ENCODE data around the gene OPN1SW.

OPN1SW gene

DNA sequence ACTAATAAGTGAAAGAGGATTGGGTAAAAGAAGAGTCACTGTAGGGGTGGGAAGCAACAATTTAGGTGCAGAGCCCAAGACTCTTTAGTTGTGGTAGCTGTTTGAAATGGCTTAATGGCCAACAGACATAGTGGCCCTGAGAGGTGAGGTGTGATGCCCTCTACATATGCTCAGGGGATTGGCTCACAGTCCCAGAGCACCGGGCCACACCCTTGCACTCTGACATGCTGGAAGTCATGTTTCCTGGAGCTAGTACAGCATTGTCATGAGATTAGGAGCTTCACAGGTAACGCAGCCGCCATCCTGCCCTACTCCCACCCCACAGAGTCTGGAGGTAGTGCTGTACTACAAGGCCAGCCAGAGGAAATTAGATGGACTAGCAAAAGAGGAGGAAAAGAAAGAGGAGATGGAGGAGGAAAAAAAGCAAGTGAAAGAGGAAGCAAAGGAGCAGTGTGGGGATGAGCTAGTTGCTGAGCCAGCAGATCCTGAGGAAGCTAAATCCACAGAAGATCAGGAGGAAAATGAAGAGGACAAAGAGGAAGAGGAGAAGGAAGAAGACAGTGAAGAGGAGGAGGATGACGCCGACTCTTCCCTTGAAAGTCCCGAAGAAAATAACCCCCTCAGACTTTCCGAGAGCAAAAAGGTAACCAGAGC is 39.8 kb upstream of the OPN1SW start:
- Histone ChIP-seq H3K27me3 (ENCODE audit: insufficient read depth, low read length, poor library complexity, severe bottlenecking) (no peaks in the 10 kb centered on the region), H3K79me2 (ENCODE audit: insufficient read depth, low read length) (no peaks in the 10 kb centered on the region), H3K4me3 (ENCODE audit: low read length, poor library complexity, severe bottlenecking) (no peak overlapping the region), H4K20me1 (ENCODE audit: insufficient read depth, low read length, poor library complexity, severe bottlenecking) (no peaks in the 10 kb centered on the region), H3K9me3 (ENCODE audit: insufficient read depth, low read depth, low read length) (no peaks in the 10 kb centered on the region), H3K36me3 (ENCODE audit: insufficient read depth, low read length) (peaks cover 8% of the 10 kb centered on the region; the same call in 1 of the 2 replicates), H2AFZ (ENCODE audit: low read length) (no peak overlapping the region), H3F3A (ENCODE audit: low read depth) (no peaks in the 10 kb centered on the region), H3K4me1 (ENCODE audit: insufficient read depth, low read length, poor library complexity, severe bottlenecking) (peaks cover 16% of the 10 kb centered on the region), H3K9me2 (replicated peaks; ENCODE audit: low read depth, low read length) (no peaks in the 10 kb centered on the region), H3K9ac (ENCODE audit: low read depth, low read length, poor library complexity, severe bottlenecking) (no peak overlapping the region), H3K4me2 (ENCODE audit: low read depth, low read length, poor library complexity, severe bottlenecking) (no peak overlapping the region)
- TF ChIP-seq EZH2phosphoT487 (IDR thresholded peaks at IDR 0.05; ENCODE audit: borderline replicate concordance), result no peak
- TF ChIP-seq, protein P1, sequence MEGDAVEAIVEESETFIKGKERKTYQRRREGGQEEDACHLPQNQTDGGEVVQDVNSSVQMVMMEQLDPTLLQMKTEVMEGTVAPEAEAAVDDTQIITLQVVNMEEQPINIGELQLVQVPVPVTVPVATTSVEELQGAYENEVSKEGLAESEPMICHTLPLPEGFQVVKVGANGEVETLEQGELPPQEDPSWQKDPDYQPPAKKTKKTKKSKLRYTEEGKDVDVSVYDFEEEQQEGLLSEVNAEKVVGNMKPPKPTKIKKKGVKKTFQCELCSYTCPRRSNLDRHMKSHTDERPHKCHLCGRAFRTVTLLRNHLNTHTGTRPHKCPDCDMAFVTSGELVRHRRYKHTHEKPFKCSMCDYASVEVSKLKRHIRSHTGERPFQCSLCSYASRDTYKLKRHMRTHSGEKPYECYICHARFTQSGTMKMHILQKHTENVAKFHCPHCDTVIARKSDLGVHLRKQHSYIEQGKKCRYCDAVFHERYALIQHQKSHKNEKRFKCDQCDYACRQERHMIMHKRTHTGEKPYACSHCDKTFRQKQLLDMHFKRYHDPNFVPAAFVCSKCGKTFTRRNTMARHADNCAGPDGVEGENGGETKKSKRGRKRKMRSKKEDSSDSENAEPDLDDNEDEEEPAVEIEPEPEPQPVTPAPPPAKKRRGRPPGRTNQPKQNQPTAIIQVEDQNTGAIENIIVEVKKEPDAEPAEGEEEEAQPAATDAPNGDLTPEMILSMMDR (conservative IDR thresholded peaks at IDR 0.05; ENCODE audit: low read length), result no peak

GRCh38 chr7:128814499-128814898 is 38.9 kb upstream of the OPN1SW start:
- Histone ChIP-seq H3K9me3 (ENCODE audit: insufficient read depth, low read depth, low read length) (no peaks in the 10 kb centered on the region), H3K4me1 (ENCODE audit: insufficient read depth, low read length, poor library complexity, severe bottlenecking) (peaks cover 7% of the 10 kb centered on the region), H3K4me2 (ENCODE audit: low read depth, low read length, poor library complexity, severe bottlenecking) (no peak overlapping the region), H3K4me3 (ENCODE audit: low read length, poor library complexity, severe bottlenecking) (no peak overlapping the region), H3K36me3 (ENCODE audit: insufficient read depth, low read length) (peaks cover 14% of the 10 kb centered on the region; the same call in 1 of the 2 replicates), H4K20me1 (ENCODE audit: insufficient read depth, low read length, poor library complexity, severe bottlenecking) (no peaks in the 10 kb centered on the region), H3K9me2 (replicated peaks; ENCODE audit: low read depth, low read length) (no peaks in the 10 kb centered on the region), H3K9ac (ENCODE audit: low read depth, low read length, poor library complexity, severe bottlenecking) (no peak overlapping the region), H3K79me2 (ENCODE audit: insufficient read depth, low read length) (no peaks in the 10 kb centered on the region), H2AFZ (ENCODE audit: low read length) (no peak overlapping the region), H3F3A (ENCODE audit: low read depth) (no peaks in the 10 kb centered on the region), H3K27me3 (ENCODE audit: insufficient read depth, low read length, poor library complexity, severe bottlenecking) (no peaks in the 10 kb centered on the region)
- no peak for TF ChIP-seq EZH2phosphoT487 (IDR thresholded peaks at IDR 0.05; ENCODE audit: borderline replicate concordance)
- TF ChIP-seq, protein P1 (conservative IDR thresholded peaks at IDR 0.05; ENCODE audit: low read length), result no peak

GRCh38 chr7:128812514-128813168 is 37.0 kb upstream of the OPN1SW start:
- H3K79me2 ChIP-seq (ENCODE audit: insufficient read depth, low read length), result no peaks in the 10 kb centered on the region
- no peaks in the 10 kb centered on the region for H3K4me1 ChIP-seq (ENCODE audit: insufficient read depth, low read length, poor library complexity, severe bottlenecking)
- H4K20me1 ChIP-seq (ENCODE audit: insufficient read depth, low read length, poor library complexity, severe bottlenecking), result no peaks in the 10 kb centered on the region
- no peaks in the 10 kb centered on the region for H3F3A ChIP-seq (ENCODE audit: low read depth)
- H3K27me3 ChIP-seq (ENCODE audit: insufficient read depth, low read length, poor library complexity, severe bottlenecking), result no peaks in the 10 kb centered on the region
- no peak for TF ChIP-seq EZH2phosphoT487 (IDR thresholded peaks at IDR 0.05; ENCODE audit: borderline replicate concordance)
- TF ChIP-seq, protein P1 (conservative IDR thresholded peaks at IDR 0.05; ENCODE audit: low read length), result no peak
- H3K9me3 ChIP-seq (ENCODE audit: insufficient read depth, low read depth, low read length), result no peaks in the 10 kb centered on the region
- H3K4me3 ChIP-seq (ENCODE audit: low read length, poor library complexity, severe bottlenecking), result no peak overlapping the region
- no peak overlapping the region for H3K4me2 ChIP-seq (ENCODE audit: low read depth, low read length, poor library complexity, severe bottlenecking)
- peaks cover 29% of the 10 kb centered on the region; the same call in 1 of the 2 replicates for H3K36me3 ChIP-seq (ENCODE audit: insufficient read depth, low read length)
- no peak overlapping the region for H2AFZ ChIP-seq (ENCODE audit: low read length)
- no peak overlapping the region for H3K9ac ChIP-seq (ENCODE audit: low read depth, low read length, poor library complexity, severe bottlenecking)
- no peaks in the 10 kb centered on the region for H3K9me2 ChIP-seq (replicated peaks; ENCODE audit: low read depth, low read length)
